IMR-90 (cell line): ENCODE data around the gene FCGR2B.
"Not testable (repeated sequence)": the region's sequence is repeated elsewhere in the genome, so short reads cannot be mapped to it uniquely, and the experiment has no call there.

Source experiments
- CEBPB ChIP-seq: IDR thresholded peaks from 2 replicates; pipeline ENCODE4 v1.6.1; 2012; ENCODE audit warnings: low read depth, low read length, improper control_type of control experiment
- CHD1 ChIP-seq: IDR thresholded peaks from 2 replicates; pipeline ENCODE4 v1.6.1; 2012; ENCODE audit warnings: low read depth, low read length, improper control_type of control experiment
- CTCF ChIP-seq: conservative IDR thresholded peaks from 2 replicates; pipeline ENCODE4 v1.5.1; 2012; ENCODE audit warnings: mild to moderate bottlenecking, low read depth, low read length, improper control_type of control experiment
- POLR2A ChIP-seq: IDR thresholded peaks from 2 replicates; pipeline ENCODE4 v1.6.1; 2012; ENCODE audit warnings: mild to moderate bottlenecking, low read depth, low read length
- RAD21 ChIP-seq: IDR thresholded peaks from 2 replicates; pipeline ENCODE4 v1.6.1; 2012; ENCODE audit warnings: low read length, improper control_type of control experiment
- RCOR1 ChIP-seq: IDR thresholded peaks from 2 replicates; pipeline ENCODE4 v1.6.1; 2012; ENCODE audit warnings: mild to moderate bottlenecking, low read length, improper control_type of control experiment; ENCODE audit not compliant: insufficient replicate concordance

GRCh38 chr1:161622054-161622453 is 40.9 kb upstream of the FCGR2B start:
- not testable (repeated sequence) for TF ChIP-seq RAD21, CTCF, POLR2A, RCOR1, CHD1, CEBPB
